ENCODE measurements around the gene NRG3.

DNA sequence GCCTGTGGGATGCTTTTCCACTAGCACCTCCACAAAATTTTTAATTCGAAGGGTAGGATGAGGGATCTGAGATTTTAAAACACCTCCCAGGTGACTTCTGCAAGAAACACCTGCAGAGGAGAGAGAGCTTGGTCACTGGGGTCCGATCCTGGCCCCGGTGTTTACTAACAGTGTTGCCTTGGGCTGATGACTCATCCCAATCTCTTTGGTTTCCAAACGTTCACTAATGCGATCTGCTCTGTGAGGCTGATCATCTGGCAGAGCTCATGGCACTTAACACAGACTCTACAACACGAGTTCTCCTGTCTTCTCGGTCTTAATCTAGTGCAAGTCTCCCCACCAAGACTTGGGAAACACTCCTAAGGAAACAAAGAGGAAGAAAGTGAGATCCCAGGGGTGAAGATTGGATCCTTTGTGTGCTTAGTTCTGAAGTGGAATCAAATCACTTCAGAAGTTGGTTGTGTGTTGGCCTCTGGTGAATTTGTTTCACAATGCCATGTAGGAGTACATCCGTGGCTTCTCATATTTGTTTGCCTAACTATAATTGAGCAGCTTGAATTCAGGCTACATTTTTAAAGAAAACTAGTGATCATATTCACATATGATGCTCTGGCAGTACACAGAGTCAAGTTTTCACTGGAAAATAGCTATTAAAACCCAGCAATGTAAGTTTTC is 407.9 kb downstream of the NRG3 start:
- TF ChIP-seq, protein P1, sequence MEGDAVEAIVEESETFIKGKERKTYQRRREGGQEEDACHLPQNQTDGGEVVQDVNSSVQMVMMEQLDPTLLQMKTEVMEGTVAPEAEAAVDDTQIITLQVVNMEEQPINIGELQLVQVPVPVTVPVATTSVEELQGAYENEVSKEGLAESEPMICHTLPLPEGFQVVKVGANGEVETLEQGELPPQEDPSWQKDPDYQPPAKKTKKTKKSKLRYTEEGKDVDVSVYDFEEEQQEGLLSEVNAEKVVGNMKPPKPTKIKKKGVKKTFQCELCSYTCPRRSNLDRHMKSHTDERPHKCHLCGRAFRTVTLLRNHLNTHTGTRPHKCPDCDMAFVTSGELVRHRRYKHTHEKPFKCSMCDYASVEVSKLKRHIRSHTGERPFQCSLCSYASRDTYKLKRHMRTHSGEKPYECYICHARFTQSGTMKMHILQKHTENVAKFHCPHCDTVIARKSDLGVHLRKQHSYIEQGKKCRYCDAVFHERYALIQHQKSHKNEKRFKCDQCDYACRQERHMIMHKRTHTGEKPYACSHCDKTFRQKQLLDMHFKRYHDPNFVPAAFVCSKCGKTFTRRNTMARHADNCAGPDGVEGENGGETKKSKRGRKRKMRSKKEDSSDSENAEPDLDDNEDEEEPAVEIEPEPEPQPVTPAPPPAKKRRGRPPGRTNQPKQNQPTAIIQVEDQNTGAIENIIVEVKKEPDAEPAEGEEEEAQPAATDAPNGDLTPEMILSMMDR (IDR thresholded peaks at IDR 0.05), result no peak
- no peak for TF ChIP-seq POLR2A (IDR thresholded peaks at IDR 0.05)

Data from testis (tissue), 2 donors.